ENCODE measurements around the gene HOXA7.

The HOXA7 gene

GRCh38 chr7:27156508-27156898 is at the start of gene HOXA7:
TSS of gene HOXA7 (minus strand) at chr7:27156675. CDS start at chr7:27156545, 130 bp downstream.
- Mint-ChIP-seq H3K4me3 (peak within 1 kb of the TSS; percentile 58), H3K27me3 (peaks cover 88% of the 10 kb centered on the region), H3K27ac (ENCODE audit: low read depth) (peak within 1 kb of the TSS; percentile 84), H3K36me3 (ENCODE audit: insufficient read depth) (peaks cover 31% of the 10 kb centered on the region), H3K9me3 (no peaks in the 10 kb centered on the region), H3K4me1 (peaks cover 53% of the 10 kb centered on the region)
- no peak for DNase-seq (ENCODE audit: low spot score in 2 of 2)
- ATAC-seq (replicated peaks; ENCODE audit: extremely low read depth, poor library complexity, severe bottlenecking): no peak

- Mint-ChIP-seq H3K4me3 (peak overlapping the region; percentile 23), H3K27me3 (peaks cover 100% of the 10 kb centered on the region), H3K9me3 (no peaks in the 10 kb centered on the region), H3K36me3 (ENCODE audit: insufficient read depth) (peaks cover 11% of the 10 kb centered on the region), H3K27ac (ENCODE audit: low read depth) (no peak overlapping the region), H3K4me1 (peaks cover 48% of the 10 kb centered on the region)
- no peak for DNase-seq (ENCODE audit: low spot score in 2 of 2)
- no peak for ATAC-seq (replicated peaks; ENCODE audit: extremely low read depth, poor library complexity, severe bottlenecking)
These were observed 49.1 kb upstream of the HOXA7 start for GRCh38 chr7:27205325-27206280.

- peaks cover 48% of the 10 kb centered on the region for H3K4me1 Mint-ChIP-seq
These were observed 48.4 kb upstream of the HOXA7 start for GRCh38 chr7:27204851-27205322.

GRCh38 chr7:27203964-27204594 is 47.6 kb upstream of the HOXA7 start:
- peak in 1 of 2 donors; percentile 1 for DNase-seq (ENCODE audit: low spot score in 2 of 2)
- Mint-ChIP-seq H3K36me3 (ENCODE audit: insufficient read depth) (peaks cover 14% of the 10 kb centered on the region), H3K9me3 (no peaks in the 10 kb centered on the region), H3K27ac (ENCODE audit: low read depth) (no peak overlapping the region), H3K27me3 (peaks cover 99% of the 10 kb centered on the region), H3K4me1 (peaks cover 51% of the 10 kb centered on the region), H3K4me3 (no peak overlapping the region)
- no peak for ATAC-seq (replicated peaks; ENCODE audit: extremely low read depth, poor library complexity, severe bottlenecking)

More at GRCh38 chr7:27204851-27205322, 48.4 kb upstream of the HOXA7 start:
- no peaks in the 10 kb centered on the region for H3K9me3 Mint-ChIP-seq
- H3K27ac Mint-ChIP-seq (ENCODE audit: low read depth): no peak overlapping the region
- no peak overlapping the region for H3K4me3 Mint-ChIP-seq
- ATAC-seq (replicated peaks; ENCODE audit: extremely low read depth, poor library complexity, severe bottlenecking) (no peak), DNase-seq (ENCODE audit: low spot score in 2 of 2) (no peak)
- H3K36me3 Mint-ChIP-seq (ENCODE audit: insufficient read depth): peaks cover 14% of the 10 kb centered on the region
- peaks cover 100% of the 10 kb centered on the region for H3K27me3 Mint-ChIP-seq

GRCh38 chr7:27203365-27203953 is 47.0 kb upstream of the HOXA7 start:
- no peaks in the 10 kb centered on the region for H3K9me3 Mint-ChIP-seq
- H3K4me1 Mint-ChIP-seq: peaks cover 56% of the 10 kb centered on the region
- H3K27ac Mint-ChIP-seq (ENCODE audit: low read depth): no peak overlapping the region
- H3K36me3 Mint-ChIP-seq (ENCODE audit: insufficient read depth): peaks cover 17% of the 10 kb centered on the region
- no peak overlapping the region for H3K4me3 Mint-ChIP-seq
- ATAC-seq (replicated peaks; ENCODE audit: extremely low read depth, poor library complexity, severe bottlenecking): no peak
- no peak for DNase-seq (ENCODE audit: low spot score in 2 of 2)
- peaks cover 99% of the 10 kb centered on the region for H3K27me3 Mint-ChIP-seq

- Mint-ChIP-seq H3K4me3 (no peak overlapping the region), H3K9me3 (no peaks in the 10 kb centered on the region), H3K4me1 (peaks cover 56% of the 10 kb centered on the region)
These were observed 46.3 kb upstream of the HOXA7 start for GRCh38 chr7:27202862-27203134.

GRCh38 chr7:27202018-27202861 is 45.8 kb upstream of the HOXA7 start:
- Mint-ChIP-seq H3K4me1 (peaks cover 56% of the 10 kb centered on the region), H3K27ac (ENCODE audit: low read depth) (no peak overlapping the region), H3K9me3 (no peaks in the 10 kb centered on the region), H3K36me3 (ENCODE audit: insufficient read depth) (peaks cover 21% of the 10 kb centered on the region), H3K27me3 (peaks cover 99% of the 10 kb centered on the region), H3K4me3 (no peak overlapping the region)
- no peak for ATAC-seq (replicated peaks; ENCODE audit: extremely low read depth, poor library complexity, severe bottlenecking)
- DNase-seq (ENCODE audit: low spot score in 2 of 2): no peak

More at GRCh38 chr7:27202862-27203134, 46.3 kb upstream of the HOXA7 start:
- Mint-ChIP-seq H3K27me3 (peaks cover 99% of the 10 kb centered on the region), H3K36me3 (ENCODE audit: insufficient read depth) (peaks cover 18% of the 10 kb centered on the region), H3K27ac (ENCODE audit: low read depth) (no peak overlapping the region)
- ATAC-seq (replicated peaks; ENCODE audit: extremely low read depth, poor library complexity, severe bottlenecking) (no peak), DNase-seq (ENCODE audit: low spot score in 2 of 2) (no peak)

GRCh38 chr7:27201580-27202017 is 45.1 kb upstream of the HOXA7 start:
- Mint-ChIP-seq H3K27ac (ENCODE audit: low read depth) (no peak overlapping the region), H3K36me3 (ENCODE audit: insufficient read depth) (peaks cover 21% of the 10 kb centered on the region), H3K9me3 (no peaks in the 10 kb centered on the region), H3K4me3 (peak overlapping the region; percentile 78), H3K27me3 (peaks cover 99% of the 10 kb centered on the region), H3K4me1 (peaks cover 56% of the 10 kb centered on the region)
- ATAC-seq (replicated peaks; ENCODE audit: extremely low read depth, poor library complexity, severe bottlenecking) (no peak), DNase-seq (ENCODE audit: low spot score in 2 of 2) (no peak)

- Mint-ChIP-seq H3K27ac (ENCODE audit: low read depth) (no peak overlapping the region), H3K36me3 (ENCODE audit: insufficient read depth) (peaks cover 19% of the 10 kb centered on the region), H3K9me3 (no peaks in the 10 kb centered on the region), H3K4me3 (peak overlapping the region; percentile 78), H3K4me1 (peaks cover 54% of the 10 kb centered on the region), H3K27me3 (peaks cover 99% of the 10 kb centered on the region)
- ATAC-seq (replicated peaks; ENCODE audit: extremely low read depth, poor library complexity, severe bottlenecking) (no peak), DNase-seq (ENCODE audit: low spot score in 2 of 2) (no peak)
These were observed 44.5 kb upstream of the HOXA7 start for GRCh38 chr7:27200761-27201579.

- Mint-ChIP-seq H3K36me3 (ENCODE audit: insufficient read depth) (peaks cover 17% of the 10 kb centered on the region), H3K27me3 (peaks cover 99% of the 10 kb centered on the region), H3K9me3 (no peaks in the 10 kb centered on the region), H3K4me3 (peak within 1 kb of the TSS; percentile 78), H3K4me1 (peaks cover 46% of the 10 kb centered on the region), H3K27ac (ENCODE audit: low read depth) (no peak within 1 kb of the TSS)
- no peak for DNase-seq (ENCODE audit: low spot score in 2 of 2)
- ATAC-seq (replicated peaks; ENCODE audit: extremely low read depth, poor library complexity, severe bottlenecking): peak; percentile 44
These were observed 43.6 kb upstream of the HOXA7 start, which contains the start of gene HOXA13 for GRCh38 chr7:27199849-27200760. TSS of gene HOXA13 (minus strand) at chr7:27200091. CDS start at chr7:27200077, 14 bp downstream.

Measured in central memory CD8-positive, alpha-beta T cell (primary cell).